ENCODE measurements around the gene MICALL2.

- TF ChIP-seq CTCF (tag by site-specific recombination; IDR thresholded peaks at IDR 0.05) (no peak), ZNF274 (IDR thresholded peaks at IDR 0.05; ENCODE audit: low read length) (no peak), ZNF274 (tag by site-specific recombination; IDR thresholded peaks at IDR 0.05; ENCODE audit: borderline replicate concordance) (no peak), ZNF521 (tag by site-specific recombination; IDR thresholded peaks at IDR 0.05) (no peak)
Observed at GRCh38 chr7:1423264-1423811, 35.9 kb downstream of the MICALL2 start.

All from HEK293 (cell line).